Caco-2 (cell line): ENCODE data around the gene OR5AC2. TPM values are rescaled to one million over a fixed set of nuclear protein-coding genes. Genes with fewer than 3 reads are reported as not detected.

Experiments used
- BruUV-seq: library from RNA; stranded (reverse); fragments of 400-500 nt; replicated peaks from 2 replicates; lab custom pipeline; 2021; lab: Mats Ljungman, UMichigan
- CTCF ChIA-PET: fragments of 300-600 bp; sonication (Branson Sonifier 250); formaldehyde crosslinking; loops from one replicate; lab custom pipeline; 2022; ENCODE audit warnings: antibody characterized with exemption; lab: Charles Lee
- POLR2A ChIA-PET: fragments of 300-600 bp; sonication (Branson Sonifier 250); formaldehyde crosslinking; loops from one replicate; lab custom pipeline; 2022; ENCODE audit warnings: antibody characterized with exemption; lab: Charles Lee
- DNase-seq, 2 experiments: peaks; one replicate each; pipeline versions ENCODE4 v3.0.0 to v3.0.0-alpha.2; 2020 to 2022
- H3K27me3 ChIP-seq: replicated peaks from 2 replicates; pipeline ENCODE4 v1.6.0; 2011; ENCODE audit warnings: low read length; ENCODE audit not compliant: control insufficient read depth, insufficient read depth
- H3K36me3 ChIP-seq: 2 replicates; pipeline ENCODE4 v1.5.1; 2011; ENCODE audit warnings: low read length; ENCODE audit not compliant: control insufficient read depth, insufficient read depth
- H3K4me1 ChIP-seq: fragments of 250-450 bp; sonication (Bioruptor Pico); 2 replicates; pipeline ENCODE4 v1.5.1; 2020; ENCODE audit warnings: mild to moderate bottlenecking
- H3K4me3 ChIP-seq: 2 replicates; pipeline ENCODE4 v1.5.1; 2011; ENCODE audit warnings: low read depth, mild to moderate bottlenecking, control low read depth, low read length
- H3K9me3 ChIP-seq: fragments of 250-450 bp; sonication (Bioruptor Pico); 2 replicates; pipeline ENCODE4 v1.5.1; 2020; ENCODE audit warnings: mild to moderate bottlenecking, moderate library complexity
- H3K27ac Mint-ChIP-seq: one replicate; pipeline ENCODE4 v1.8.0; 2022; ENCODE audit warnings: mixed read lengths; ENCODE audit not compliant: unreplicated experiment
- H3K27me3 Mint-ChIP-seq: one replicate; pipeline ENCODE4 v1.8.0; 2022; ENCODE audit warnings: mixed read lengths; ENCODE audit not compliant: insufficient read depth, unreplicated experiment
- H3K36me3 Mint-ChIP-seq: one replicate; pipeline ENCODE4 v1.8.0; 2022; ENCODE audit warnings: mild to moderate bottlenecking, mixed read lengths; ENCODE audit not compliant: insufficient read depth, unreplicated experiment
- H3K4me1 Mint-ChIP-seq: one replicate; pipeline ENCODE4 v1.8.0; 2022; ENCODE audit warnings: low read depth, mixed read lengths; ENCODE audit not compliant: unreplicated experiment
- H3K4me3 Mint-ChIP-seq: one replicate; pipeline ENCODE4 v1.8.0; 2022; ENCODE audit warnings: mild to moderate bottlenecking, moderate library complexity, mixed read lengths; ENCODE audit not compliant: unreplicated experiment
- H3K9me3 Mint-ChIP-seq: one replicate; pipeline ENCODE4 v1.8.0; 2022; ENCODE audit warnings: mixed read lengths; ENCODE audit not compliant: unreplicated experiment
- CTCF ChIP-seq, 2 experiments: fragments of 200-600 bp in 1 of 2; IDR thresholded peaks; 1 replicate in 1 of 2; 2 replicates in 1 of 2; pipeline versions ENCODE4 v1.5.1 to v1.8.0; 2011 to 2022; ENCODE audit warnings: antibody characterized with exemption in 1 of 2, control low read depth in 1 of 2, inconsistent platforms in 1 of 2, low read depth in 1 of 2, low read length in 1 of 2, mild to moderate bottlenecking in 1 of 2, moderate library complexity in 1 of 2; ENCODE audit not compliant: insufficient read depth in 1 of 2, severe bottlenecking in 1 of 2, unreplicated experiment in 1 of 2
- intact Hi-C: fragments of 100-400 bp; cut with micrococcal nuclease; formaldehyde crosslinking; loops from one replicate; pipeline ENCODE4 v1.10.0; 2022; ENCODE audit not compliant: unreplicated experiment
- total RNA-seq: library from RNA; stranded (reverse); gene quantifications from 2 replicates; pipeline ENCODE4 v1.2.3, GENCODE V29; 2022

Gene OR5AC2
- total RNA-seq, 1 experiment from 2014 or later, result not detected

- TF ChIP-seq CTCF (IDR thresholded peaks at IDR 0.05; ENCODE audit: insufficient read depth in 1 of 2, low read depth in 1 of 2, low read length in 1 of 2, severe bottlenecking in 1 of 2, unreplicated experiment in 1 of 2), result no peak
- Histone ChIP-seq H3K36me3 (no peaks in the 10 kb centered on the region), H3K4me3 (no peak overlapping the region), H3K27me3 (no peaks in the 10 kb centered on the region), H3K4me1 (no peaks in the 10 kb centered on the region), H3K9me3 (no peaks in the 10 kb centered on the region)
- Mint-ChIP-seq H3K36me3 (no peaks in the 10 kb centered on the region), H3K27ac (no peak overlapping the region), H3K9me3 (no peaks in the 10 kb centered on the region), H3K4me1 (no peaks in the 10 kb centered on the region), H3K4me3 (no peak overlapping the region), H3K27me3 (no peaks in the 10 kb centered on the region)
- BruUV-seq, result no TSS peak
- CTCF ChIA-PET, result no interaction called here
- no peak for DNase-seq
- POLR2A ChIA-PET, result no interaction called here
- intact Hi-C loops, result no loop called here
Measured at GRCh38 chr3:98049271-98049670, 37.7 kb upstream of the OR5AC2 start.

GRCh38 chr3:98056035-98056434 lies 30.9 kb upstream of the OR5AC2 start:
- no peak for TF ChIP-seq CTCF (IDR thresholded peaks at IDR 0.05; ENCODE audit: insufficient read depth in 1 of 2, low read depth in 1 of 2, low read length in 1 of 2, severe bottlenecking in 1 of 2, unreplicated experiment in 1 of 2)
- Histone ChIP-seq H3K9me3 (no peaks in the 10 kb centered on the region), H3K4me1 (0 out of 2 replicates have a peak, but pooled peaks cover 7% of the 10 kb centered on the region), H3K27me3 (no peaks in the 10 kb centered on the region), H3K4me3 (no peak overlapping the region), H3K36me3 (no peaks in the 10 kb centered on the region)
- no peak for DNase-seq
- Mint-ChIP-seq H3K4me1 (peaks cover 11% of the 10 kb centered on the region), H3K4me3 (no peak overlapping the region), H3K36me3 (no peaks in the 10 kb centered on the region), H3K27me3 (peaks cover 3% of the 10 kb centered on the region), H3K9me3 (no peaks in the 10 kb centered on the region), H3K27ac (no peak overlapping the region)
- POLR2A ChIA-PET, result no interaction called here
- BruUV-seq, result no TSS peak
- intact Hi-C loops, result no loop called here
- CTCF ChIA-PET, result no interaction called here

DNA sequence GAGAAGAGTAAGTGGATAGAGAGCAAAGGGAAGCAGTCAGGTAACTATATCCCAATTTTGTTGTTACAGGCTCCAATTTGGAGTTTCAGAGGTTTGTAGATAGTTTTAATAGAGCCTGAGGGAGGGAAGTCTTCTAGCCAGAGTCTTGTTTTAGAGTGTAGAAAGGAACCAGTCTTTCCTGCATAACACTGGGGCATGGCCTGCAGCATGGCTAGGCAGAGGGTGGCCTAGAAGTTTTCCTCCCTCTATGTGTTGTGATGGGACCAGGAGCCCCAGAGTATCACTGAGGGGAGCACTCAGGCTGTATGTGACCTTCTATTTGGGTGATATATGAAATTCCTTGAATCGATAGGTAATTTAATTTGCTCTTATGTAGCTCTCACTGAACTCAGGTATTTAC lies 29.3 kb upstream of the OR5AC2 start:
- H3K4me3 Mint-ChIP-seq, result no peak overlapping the region
- POLR2A ChIA-PET, result no interaction called here
- intact Hi-C loops, result no loop called here
- H3K4me3 ChIP-seq, result no peak overlapping the region
- no peak for TF ChIP-seq CTCF (IDR thresholded peaks at IDR 0.05; ENCODE audit: insufficient read depth in 1 of 2, low read depth in 1 of 2, low read length in 1 of 2, severe bottlenecking in 1 of 2, unreplicated experiment in 1 of 2)
- no TSS peak for BruUV-seq
- no peaks in the 10 kb centered on the region for H3K27me3 ChIP-seq
- CTCF ChIA-PET, result no interaction called here
- peaks cover 3% of the 10 kb centered on the region for H3K27me3 Mint-ChIP-seq
- 0 out of 2 replicates have a peak, but pooled peaks cover 7% of the 10 kb centered on the region for H3K4me1 ChIP-seq
- DNase-seq, result no peak
- H3K36me3 ChIP-seq, result no peaks in the 10 kb centered on the region
- peaks cover 11% of the 10 kb centered on the region for H3K4me1 Mint-ChIP-seq
- H3K9me3 ChIP-seq, result no peaks in the 10 kb centered on the region
- H3K27ac Mint-ChIP-seq, result no peak overlapping the region
- H3K36me3 Mint-ChIP-seq, result no peaks in the 10 kb centered on the region
- no peaks in the 10 kb centered on the region for H3K9me3 Mint-ChIP-seq
